ENCODE measurements around the gene CDKN2AIPNL. TPM values are rescaled to one million over a fixed set of nuclear protein-coding genes. Genes with fewer than 3 reads are reported as not detected.

Gene CDKN2AIPNL
- total and polyA plus RNA-seq, 2 donors (not counting 3 experiments of a cell fraction or from before 2014, with no cell fraction given), result 22.2 to 36.5 TPM

DNA sequence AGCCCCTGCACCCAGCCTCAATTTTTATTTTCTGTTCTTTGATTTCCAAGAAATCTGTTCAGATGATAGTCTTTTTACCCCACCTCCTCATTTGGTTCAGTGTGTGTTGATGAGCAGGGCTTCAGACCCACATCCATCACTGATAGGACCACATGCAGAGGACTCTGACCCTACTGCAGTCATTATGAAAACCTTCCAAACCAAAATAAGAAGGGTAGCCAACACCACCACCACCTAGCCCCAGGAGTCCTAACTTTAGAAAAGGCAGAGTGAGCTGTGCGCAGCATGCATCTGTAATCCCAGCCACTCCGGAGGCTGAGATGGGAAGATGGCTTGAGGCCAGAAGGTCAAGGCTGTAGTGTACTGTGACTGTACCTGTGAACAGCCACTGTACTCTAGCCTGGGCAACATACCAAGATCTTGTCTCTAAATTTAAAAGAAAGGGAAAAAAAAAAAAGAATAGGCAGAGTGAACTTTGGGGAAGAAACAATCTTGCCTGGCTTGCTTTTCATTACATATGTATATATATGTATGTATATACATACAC, 13.0 kb downstream of the CDKN2AIPNL start:
- no peak for TF ChIP-seq EZH2 (IDR thresholded peaks at IDR 0.05; ENCODE audit: borderline replicate concordance, low read depth, low read length, severe bottlenecking)
- TF ChIP-seq POLR2A (IDR thresholded peaks at IDR 0.05; ENCODE audit: low read depth, low read length), result no peak
- TF ChIP-seq GATA2 (IDR thresholded peaks at IDR 0.05; ENCODE audit: insufficient read depth, insufficient read length, low read depth, low read length), result no peak
- no peak for TF ChIP-seq MYC (IDR thresholded peaks at IDR 0.05; ENCODE audit: low read depth, low read length)
- POLR2A ChIA-PET, result no interaction called here
- DNase-seq (ENCODE audit: low read depth, low spot score) (no peak), FAIRE-seq (no peak)
- dilution Hi-C loops (cut with MboI; ENCODE audit: extremely low pct_ligation_motif_present, low sequenced_read_pairs), result no loop called here
- no peak overlapping the region for H3K27ac ChIP-seq (ENCODE audit: insufficient read depth, low read depth, low read length)
- H3K9me1 ChIP-seq (replicated peaks; ENCODE audit: control insufficient read depth, extremely low read depth, insufficient read depth, low read length), result no peaks in the 10 kb centered on the region
- CTCF ChIA-PET, result interaction anchor here (0.6 to 1.1 kb wide), 2 partner anchors 19 to 199 kb away, joined by 3 read pairs; no protein-coding TSS in a partner anchor
- H3K9ac ChIP-seq (replicated peaks; ENCODE audit: extremely low read depth, insufficient read depth, low read length), result no peak overlapping the region
- no peaks in the 10 kb centered on the region for H4K20me1 ChIP-seq (replicated peaks; ENCODE audit: control insufficient read depth, extremely low read depth, insufficient read depth, low read length)
- no peaks in the 10 kb centered on the region for H3K9me3 ChIP-seq (replicated peaks; ENCODE audit: control insufficient read depth, insufficient read depth, low read length)
- H3K4me2 ChIP-seq (ENCODE audit: insufficient read depth, low read length), result no peak overlapping the region
- no peak overlapping the region for H2AFZ ChIP-seq (ENCODE audit: low read depth, low read length)
- no peaks in the 10 kb centered on the region for H3K79me2 ChIP-seq (ENCODE audit: control insufficient read depth, insufficient read depth, low read length)
- H3K27me3 ChIP-seq (ENCODE audit: control insufficient read depth in 2 of 2, insufficient read depth in 2 of 2, low read length in 2 of 2), result no peaks in the 10 kb centered on the region
- intact Hi-C loops (cut with micrococcal nuclease), result no loop called here
- H3K36me3 ChIP-seq (ENCODE audit: control insufficient read depth in 2 of 2, extremely low read depth in 1 of 2, insufficient read depth in 2 of 2, low read length in 2 of 2), result peaks cover 0 to 9% of the 10 kb centered on the region in 2 experiments
- H3K4me3 ChIP-seq (replicated peaks in 1 of 3; ENCODE audit: insufficient read depth in 1 of 3, low read depth in 1 of 3, low read length in 3 of 3), result no peak overlapping the region
- H3K4me1 ChIP-seq (ENCODE audit: control insufficient read depth, extremely low read depth, insufficient read depth, low read length), result no peaks in the 10 kb centered on the region
- BruUV-seq (replicated peaks), result no TSS peak

DNA sequence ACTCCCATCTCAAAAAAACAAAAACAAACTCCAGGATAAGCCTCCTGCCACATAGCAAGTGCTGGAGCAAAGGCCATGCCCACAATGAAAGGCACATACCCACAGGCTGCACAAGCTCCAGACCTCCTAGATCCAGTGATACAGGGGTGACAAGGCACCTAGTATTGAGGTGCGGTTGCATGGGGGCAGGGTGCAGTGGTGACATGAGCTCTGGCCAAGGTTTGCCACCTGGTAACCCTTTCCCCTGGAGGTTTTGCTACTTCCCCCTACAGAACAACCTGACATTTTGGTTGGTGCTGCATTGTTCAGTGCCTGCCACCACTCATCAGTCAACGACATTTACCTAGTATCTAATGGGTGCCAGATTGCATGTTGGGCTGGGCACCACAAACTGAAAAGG, 14.5 kb downstream of the CDKN2AIPNL start:
- POLR2A ChIA-PET, result no interaction called here

More for the DNA sequence above, 14.5 kb downstream of the CDKN2AIPNL start:
- no peak overlapping the region for H3K4me2 ChIP-seq (ENCODE audit: insufficient read depth, low read length)
- H3K9me3 ChIP-seq (replicated peaks; ENCODE audit: control insufficient read depth, insufficient read depth, low read length), result no peaks in the 10 kb centered on the region
- FAIRE-seq, result no peak
- no peaks in the 10 kb centered on the region for H3K27me3 ChIP-seq (ENCODE audit: control insufficient read depth in 2 of 2, insufficient read depth in 2 of 2, low read length in 2 of 2)
- no peak overlapping the region for H3K4me3 ChIP-seq (replicated peaks in 1 of 3; ENCODE audit: insufficient read depth in 1 of 3, low read depth in 1 of 3, low read length in 3 of 3)
- H3K36me3 ChIP-seq (ENCODE audit: control insufficient read depth in 2 of 2, extremely low read depth in 1 of 2, insufficient read depth in 2 of 2, low read length in 2 of 2), result peaks cover 9 to 15% of the 10 kb centered on the region in 2 experiments
- no peaks in the 10 kb centered on the region for H4K20me1 ChIP-seq (replicated peaks; ENCODE audit: control insufficient read depth, extremely low read depth, insufficient read depth, low read length)
- no peaks in the 10 kb centered on the region for H3K79me2 ChIP-seq (ENCODE audit: control insufficient read depth, insufficient read depth, low read length)
- no peak for DNase-seq (ENCODE audit: low read depth, low spot score)
- no peak overlapping the region for H2AFZ ChIP-seq (ENCODE audit: low read depth, low read length)
- H3K4me1 ChIP-seq (ENCODE audit: control insufficient read depth, extremely low read depth, insufficient read depth, low read length), result no peaks in the 10 kb centered on the region
- no peaks in the 10 kb centered on the region for H3K9me1 ChIP-seq (replicated peaks; ENCODE audit: control insufficient read depth, extremely low read depth, insufficient read depth, low read length)
- dilution Hi-C loops (cut with MboI; ENCODE audit: extremely low pct_ligation_motif_present, low sequenced_read_pairs) (no loop called here), intact Hi-C loops (cut with micrococcal nuclease) (no loop called here)
- H3K9ac ChIP-seq (replicated peaks; ENCODE audit: extremely low read depth, insufficient read depth, low read length), result no peak overlapping the region
- H3K27ac ChIP-seq (ENCODE audit: insufficient read depth, low read depth, low read length), result no peak overlapping the region
- TF ChIP-seq EZH2 (IDR thresholded peaks at IDR 0.05; ENCODE audit: borderline replicate concordance, low read depth, low read length, severe bottlenecking) (no peak), POLR2A (IDR thresholded peaks at IDR 0.05; ENCODE audit: low read depth, low read length) (peak; percentile 13)
- no TSS peak for BruUV-seq (replicated peaks)
- CTCF ChIA-PET, result no interaction called here

All from endothelial cell of umbilical vein (primary cell).